Trophoblast cell (in vitro differentiated cells and primary cell): Measurements from ENCODE around the gene TAF6.

Experiments used
- DNase-seq, 2 donors: peaks; one replicate each; pipeline ENCODE4 v3.0.0-alpha.2; 2016
- H2AFZ ChIP-seq: 2 replicates; pipeline ENCODE4 v1.6.1; 2013; ENCODE audit warnings: low read length, moderate library complexity, mild to moderate bottlenecking; ENCODE audit not compliant: insufficient read depth, poor library complexity
- H2AK5ac ChIP-seq: 2 replicates; pipeline ENCODE4 v1.6.1; 2013; ENCODE audit warnings: mild to moderate bottlenecking, low read length
- H2BK120ac ChIP-seq: 2 replicates; pipeline ENCODE4 v1.6.1; 2013; ENCODE audit warnings: low read length, mild to moderate bottlenecking, moderate library complexity; ENCODE audit not compliant: insufficient read depth, poor library complexity
- H2BK12ac ChIP-seq: 2 replicates; pipeline ENCODE4 v1.6.1; 2013; ENCODE audit warnings: mild to moderate bottlenecking, low read length, moderate library complexity
- H2BK5ac ChIP-seq: 2 replicates; pipeline ENCODE4 v1.6.1; 2013; ENCODE audit warnings: low read length, low read depth, moderate library complexity, mild to moderate bottlenecking; ENCODE audit not compliant: poor library complexity
- H3K14ac ChIP-seq: 2 replicates; pipeline ENCODE4 v1.6.1; 2013; ENCODE audit warnings: mild to moderate bottlenecking, low read length
- H3K18ac ChIP-seq: 2 replicates; pipeline ENCODE4 v1.6.1; 2013; ENCODE audit warnings: mild to moderate bottlenecking, low read length
- H3K23ac ChIP-seq: 2 replicates; pipeline ENCODE4 v1.6.1; 2013; ENCODE audit warnings: low read length
- H3K27ac ChIP-seq: 2 replicates; pipeline ENCODE4 v1.5.1; 2013; ENCODE audit warnings: low read depth, mild to moderate bottlenecking, inconsistent platforms, low read length, moderate library complexity
- H3K27me3 ChIP-seq: 2 replicates; pipeline ENCODE4 v1.6.1; 2013; ENCODE audit warnings: inconsistent platforms, mild to moderate bottlenecking, low read length, moderate library complexity; ENCODE audit not compliant: insufficient read depth
- H3K36me3 ChIP-seq, 2 experiments: 1 replicate in 1 of 2; 2 replicates in 1 of 2; pipeline ENCODE4 v1.6.1; 2013; ENCODE audit warnings: low read length in 2 of 2, mild to moderate bottlenecking in 2 of 2, moderate library complexity in 1 of 2; ENCODE audit not compliant: insufficient read depth in 2 of 2, control insufficient read depth in 1 of 2
- H3K4ac ChIP-seq: 2 replicates; pipeline ENCODE4 v1.6.1; 2013; ENCODE audit warnings: low read depth, mild to moderate bottlenecking, low read length, moderate library complexity
- H3K4me1 ChIP-seq, 2 experiments: 1 replicate in 1 of 2; 2 replicates in 1 of 2; pipeline ENCODE4 v1.6.1; 2013; ENCODE audit warnings: low read length in 2 of 2, mild to moderate bottlenecking in 2 of 2, moderate library complexity in 1 of 2; ENCODE audit not compliant: insufficient read depth in 2 of 2, control insufficient read depth in 1 of 2
- H3K4me2 ChIP-seq: 2 replicates; pipeline ENCODE4 v1.6.1; 2013; ENCODE audit warnings: inconsistent platforms, mild to moderate bottlenecking, low read length, moderate library complexity
- H3K4me3 ChIP-seq: 2 replicates; pipeline ENCODE4 v1.5.1; 2013; ENCODE audit warnings: mild to moderate bottlenecking, low read depth, low read length, inconsistent platforms
- H3K79me1 ChIP-seq: one replicate; pipeline ENCODE4 v1.6.1; 2013; ENCODE audit warnings: low read length
- H3K79me2 ChIP-seq: 2 replicates; pipeline ENCODE4 v1.6.1; 2013; ENCODE audit warnings: low read length, mild to moderate bottlenecking; ENCODE audit not compliant: control insufficient read depth, insufficient read depth, poor library complexity
- H3K9ac ChIP-seq: 2 replicates; pipeline ENCODE4 v1.6.1; 2013; ENCODE audit warnings: mild to moderate bottlenecking, low read length
- H3K9me3 ChIP-seq: 2 replicates; pipeline ENCODE4 v1.6.1; 2013; ENCODE audit warnings: low read depth, mild to moderate bottlenecking, control low read depth, inconsistent platforms, low read length; ENCODE audit not compliant: insufficient read depth
- H4K12ac ChIP-seq: 2 replicates; pipeline ENCODE4 v1.6.1; 2013; ENCODE audit warnings: low read depth, mild to moderate bottlenecking, low read length, moderate library complexity
- H4K8ac ChIP-seq: 2 replicates; pipeline ENCODE4 v1.6.1; 2013; ENCODE audit warnings: low read depth, mild to moderate bottlenecking, low read length, moderate library complexity
- H4K91ac ChIP-seq: one replicate; pipeline ENCODE4 v1.6.1; 2013; ENCODE audit warnings: low read depth, mild to moderate bottlenecking, low read length, moderate library complexity
- WGBS: extraction: QIAGEN DNeasy Blood & Tissue Kit; methylation state at CpG from one replicate; pipeline ENCODE4 v1.1.7; 2013; ENCODE audit warnings: missing lambda C conversion rate; ENCODE audit not compliant: insufficient read length, insufficient coverage; ENCODE audit errors: extremely low coverage; 5-methylcytosine and 5-hydroxymethylcytosine counted together

TAF6 gene

GRCh38 chr7:100155553-100156317 is 36.6 kb upstream of the TAF6 start:
- Histone ChIP-seq H4K91ac (no peak overlapping the region), H2BK120ac (no peak overlapping the region), H4K12ac (no peak overlapping the region), H3K4ac (no peak overlapping the region), H3K14ac (no peak overlapping the region), H3K23ac (no peak overlapping the region), H3K4me3 (no peak overlapping the region), H2BK5ac (no peak overlapping the region), H3K9me3 (peaks cover 4% of the 10 kb centered on the region), H2BK12ac (no peak overlapping the region), H3K4me1 (peaks cover 8 to 17% of the 10 kb centered on the region in 2 experiments), H2AFZ (no peak overlapping the region), H3K18ac (no peak overlapping the region), H4K8ac (no peak overlapping the region), H3K4me2 (no peak overlapping the region), H3K27me3 (no peaks in the 10 kb centered on the region), H3K79me1 (peaks cover 10% of the 10 kb centered on the region), H2AK5ac (no peak overlapping the region), H3K9ac (peak overlapping the region; percentile 33), H3K79me2 (peaks cover 4% of the 10 kb centered on the region), H3K27ac (no peak overlapping the region), H3K36me3 (peaks cover 36 to 41% of the 10 kb centered on the region in 2 experiments)
- peak; percentile 48 to 60 for DNase-seq
- no CpG with 5 or more reads among the region's 20 CpGs for WGBS

GRCh38 chr7:100154651-100155491 is 35.7 kb upstream of the TAF6 start:
- no peak overlapping the region for H2BK5ac ChIP-seq
- peaks cover 4% of the 10 kb centered on the region for H3K79me2 ChIP-seq
- no peak overlapping the region for H2BK12ac ChIP-seq
- H2AK5ac ChIP-seq, result no peak overlapping the region
- H2BK120ac ChIP-seq, result no peak overlapping the region
- H3K18ac ChIP-seq, result no peak overlapping the region
- H4K12ac ChIP-seq, result no peak overlapping the region
- peaks cover 8 to 17% of the 10 kb centered on the region in 2 experiments for H3K4me1 ChIP-seq
- no peak overlapping the region for H3K27ac ChIP-seq
- H3K9ac ChIP-seq, result no peak overlapping the region
- H3K4me3 ChIP-seq, result no peak overlapping the region
- no peak overlapping the region for H3K23ac ChIP-seq
- no peak overlapping the region for H2AFZ ChIP-seq
- no peaks in the 10 kb centered on the region for H3K27me3 ChIP-seq
- H3K4me2 ChIP-seq, result no peak overlapping the region
- peaks cover 4% of the 10 kb centered on the region for H3K9me3 ChIP-seq
- no CpG with 5 or more reads among the region's 30 CpGs for WGBS
- peak; percentile 67 to 68 for DNase-seq
- peaks cover 36 to 41% of the 10 kb centered on the region in 2 experiments for H3K36me3 ChIP-seq
- H3K4ac ChIP-seq, result no peak overlapping the region
- H4K91ac ChIP-seq, result no peak overlapping the region
- H3K79me1 ChIP-seq, result peaks cover 10% of the 10 kb centered on the region
- no peak overlapping the region for H3K14ac ChIP-seq
- no peak overlapping the region for H4K8ac ChIP-seq

- WGBS, result no CpG with 5 or more reads among the region's 16 CpGs
- Histone ChIP-seq H3K9me3 (peaks cover 4% of the 10 kb centered on the region), H3K4ac (no peak overlapping the region), H2BK12ac (no peak overlapping the region), H2AFZ (no peak overlapping the region), H3K9ac (no peak overlapping the region), H3K18ac (no peak overlapping the region), H4K91ac (no peak overlapping the region), H3K14ac (no peak overlapping the region), H2BK5ac (no peak overlapping the region), H4K12ac (no peak overlapping the region), H3K27me3 (no peaks in the 10 kb centered on the region), H3K27ac (no peak overlapping the region), H2BK120ac (no peak overlapping the region), H3K4me3 (no peak overlapping the region), H2AK5ac (no peak overlapping the region), H4K8ac (no peak overlapping the region), H3K79me2 (peaks cover 9% of the 10 kb centered on the region), H3K23ac (no peak overlapping the region), H3K79me1 (peaks cover 11% of the 10 kb centered on the region), H3K36me3 (peaks cover 36 to 41% of the 10 kb centered on the region in 2 experiments), H3K4me2 (no peak overlapping the region), H3K4me1 (peaks cover 10 to 19% of the 10 kb centered on the region in 2 experiments)
- DNase-seq, result no peak
These were observed 34.8 kb upstream of the TAF6 start for GRCh38 chr7:100153708-100154535.
